Fibroblast of lung (primary cell): Measurements from ENCODE around the gene ERCC1.

Experiments used
- CTCF ChIP-seq, 2 donors: IDR thresholded peaks in 1 of 2; conservative IDR thresholded peaks in 1 of 2; 1 replicate in 1 of 2; 2 replicates in 1 of 2; pipeline ENCODE4 v1.5.1; 2011 to 2012; ENCODE audit warnings: low read length in 2 of 2, control low read depth in 1 of 2, inconsistent platforms in 1 of 2, low read depth in 1 of 2, mild to moderate bottlenecking in 1 of 2
- EZH2 ChIP-seq: IDR thresholded peaks from 2 replicates; pipeline ENCODE4 v1.5.1; 2012; ENCODE audit warnings: low read length, control low read depth, mild to moderate bottlenecking; ENCODE audit errors: missing control alignments

- TF ChIP-seq CTCF (conservative IDR thresholded peaks at IDR 0.05 in 1 of 2, IDR thresholded peaks at IDR 0.05 in 1 of 2; ENCODE audit: low read depth in 1 of 2, low read length in 2 of 2) (no peak), EZH2 (no peak)
Measured at GRCh38 chr19:45376045-45376724, 47.5 kb downstream of the ERCC1 start.
